B cell (primary cell): ENCODE results near the gene ABI3BP. TPM values are rescaled to one million over a fixed set of nuclear protein-coding genes. Genes with fewer than 3 reads are reported as not detected.

Experiments
- ATAC-seq: fragments of 200-7000 bp; cut with Tn5 transposase; one replicate; pipeline ENCODE4 v1.10.0; 2021; ENCODE audit warnings: low read depth, mild to moderate bottlenecking, moderate number of reproducible peaks, moderate library complexity
- CTCF ChIA-PET: fragments of 350-600 bp; sonication (Branson Sonifier 250); formaldehyde crosslinking; loops from one replicate; lab custom pipeline; 2021; ENCODE audit warnings: antibody characterized with exemption, inconsistent platforms; lab: Charles Lee
- POLR2A ChIA-PET: fragments of 350-600 bp; sonication (Branson Sonifier 250); formaldehyde crosslinking; loops from one replicate; lab custom pipeline; 2021; ENCODE audit warnings: antibody characterized with exemption; lab: Charles Lee
- DNase-seq: peaks from one replicate; pipeline ENCODE4 v3.0.0; 2013
- H2AFZ ChIP-seq: 2 replicates; pipeline ENCODE4 v1.6.1; 2012; ENCODE audit warnings: mild to moderate bottlenecking, low read depth, low read length; ENCODE audit not compliant: insufficient read depth, poor library complexity, severe bottlenecking
- H3K27ac ChIP-seq, 2 donors: 1 replicate in 1 of 2; 2 replicates in 1 of 2; pipeline ENCODE4 v1.5.1; 2012 to 2013; ENCODE audit warnings: low read length in 2 of 2, mild to moderate bottlenecking in 2 of 2, moderate library complexity in 1 of 2
- H3K27me3 ChIP-seq, 4 experiments: fragments of 200-600 bp in 1 of 4; sonication (generic) in 1 of 4; replicated peaks in 1 of 4; 1 replicate in 2 of 4; 2 replicates in 2 of 4; pipeline versions ENCODE4 v1.6.1 to v1.7.0; 2013 to 2016; ENCODE audit warnings: low read length in 3 of 4, mild to moderate bottlenecking in 2 of 4, mixed read lengths in 1 of 4, moderate library complexity in 1 of 4; ENCODE audit not compliant: insufficient read depth in 4 of 4, control insufficient read depth in 3 of 4; ENCODE audit errors: control extremely low read depth in 1 of 4
- H3K36me3 ChIP-seq, 2 experiments: replicated peaks in 1 of 2; 1 replicate in 1 of 2; 2 replicates in 1 of 2; pipeline versions ENCODE4 v1.6.1 to v1.7.1; 2013; ENCODE audit warnings: low read length in 1 of 2; ENCODE audit not compliant: insufficient read depth in 2 of 2, control insufficient read depth in 1 of 2; ENCODE audit errors: control extremely low read depth in 1 of 2, extremely low read depth in 1 of 2
- H3K4me1 ChIP-seq, 2 donors: fragments of 200-600 bp in 1 of 2; sonication (generic) in 1 of 2; 1 replicate in 1 of 2; 2 replicates in 1 of 2; pipeline versions ENCODE4 v1.5.1 to v1.6.1; 2013 to 2017; ENCODE audit warnings: low read length in 2 of 2; ENCODE audit not compliant: control insufficient read depth in 2 of 2, insufficient read depth in 2 of 2
- H3K4me2 ChIP-seq: replicated peaks from 2 replicates; pipeline ENCODE3; 2012; ENCODE audit warnings: mild to moderate bottlenecking, low read depth, low read length; ENCODE audit not compliant: poor library complexity, severe bottlenecking
- H3K4me3 ChIP-seq, 5 experiments: fragments of 200-600 bp in 1 of 5; sonication (generic) in 1 of 5; 1 replicate in 3 of 5; 2 replicates in 2 of 5; pipeline versions ENCODE4 v1.5.1 to v1.7.0; 2011 to 2016; ENCODE audit warnings: low read length in 4 of 5, mild to moderate bottlenecking in 4 of 5, low read depth in 2 of 5, control low read depth in 1 of 5, moderate library complexity in 1 of 5; ENCODE audit not compliant: insufficient read depth in 1 of 5; ENCODE audit errors: control extremely low read depth in 1 of 5, extremely low read depth in 1 of 5
- H3K79me2 ChIP-seq: fragments of 200-600 bp; sonication (generic); one replicate; pipeline ENCODE4 v1.6.0; 2016; ENCODE audit warnings: low read length; ENCODE audit not compliant: control insufficient read depth, insufficient read depth
- H3K9ac ChIP-seq: fragments of 200-600 bp; sonication (generic); 2 replicates; pipeline ENCODE4 v1.6.1; 2017; ENCODE audit warnings: mild to moderate bottlenecking, low read length, moderate library complexity
- H3K9me3 ChIP-seq, 3 donors: one replicate each; pipeline versions ENCODE4 v1.6.1 to v1.7.1; 2013; ENCODE audit warnings: low read length in 2 of 3; ENCODE audit not compliant: control insufficient read depth in 2 of 3, insufficient read depth in 1 of 3; ENCODE audit errors: control extremely low read depth in 1 of 3
- H4K20me1 ChIP-seq: 2 replicates; pipeline ENCODE4 v1.6.0; 2012; ENCODE audit warnings: mild to moderate bottlenecking, low read length; ENCODE audit not compliant: insufficient read depth, control insufficient read depth, poor library complexity, severe bottlenecking
- H3K27ac Mint-ChIP-seq: one replicate; pipeline ENCODE4 v1.8.0; 2021; ENCODE audit warnings: mixed read lengths
- H3K27me3 Mint-ChIP-seq: one replicate; pipeline ENCODE4 v1.8.0; 2021; ENCODE audit warnings: mixed read lengths
- H3K4me1 Mint-ChIP-seq: one replicate; pipeline ENCODE4 v1.8.0; 2021; ENCODE audit warnings: mixed read lengths
- H3K4me3 Mint-ChIP-seq: one replicate; pipeline ENCODE4 v1.8.0; 2021; ENCODE audit warnings: mixed read lengths
- H3K9me3 Mint-ChIP-seq: one replicate; pipeline ENCODE4 v1.8.0; 2022; ENCODE audit warnings: mixed read lengths; ENCODE audit not compliant: insufficient read depth
- CTCF ChIP-seq: fragments of 200-600 bp; IDR thresholded peaks from one replicate; pipeline ENCODE4 v1.8.0; 2022; ENCODE audit warnings: antibody characterized with exemption, mild to moderate bottlenecking
- EZH2 ChIP-seq: IDR thresholded peaks from 2 replicates; pipeline ENCODE4 v1.6.1; 2012; ENCODE audit warnings: borderline replicate concordance, low read depth, mild to moderate bottlenecking, moderate library complexity, low read length; ENCODE audit not compliant: insufficient read depth, poor library complexity, severe bottlenecking
- WGBS: methylation state at CpG from one replicate; pipeline ENCODE4 v1.1.5; 2013; ENCODE audit warnings: missing lambda C conversion rate; ENCODE audit not compliant: insufficient coverage; 5-methylcytosine and 5-hydroxymethylcytosine counted together
- intact Hi-C: fragments of 100-400 bp; cut with micrococcal nuclease; formaldehyde crosslinking; loops from one replicate; pipeline ENCODE4 v1.10.0; 2022
- polyA plus RNA-seq: library from polyadenylated mRNA; depleted of rRNA; stranded (reverse); fragments of >200 nt; gene quantifications from 2 replicates; pipeline ENCODE4 v1.2.3, GENCODE V29; 2012
- total RNA-seq, 2 donors: library from RNA; stranded (reverse); fragments of 120-200 nt in 1 of 2; gene quantifications; 1 replicate in 1 of 2; 2 replicates in 1 of 2; pipeline versions ENCODE4 v1.2.3 to v1.2.4, GENCODE V29; 2013 to 2022

ABI3BP gene
- total and polyA plus RNA-seq, 2 donors (not counting 1 experiment from before 2014, with no cell fraction given) = not detected

- H4K20me1 ChIP-seq = no peaks in the 10 kb centered on the region
- 88% methylated on average over 6 of the region's 6 CpGs for WGBS
- intact Hi-C loops = no loop called here
- H3K4me1 ChIP-seq = no peaks in the 10 kb centered on the region
- H3K27me3 ChIP-seq = no peaks in the 10 kb centered on the region
- ATAC-seq (no peak), DNase-seq (no peak)
- POLR2A ChIA-PET = no interaction called here
- CTCF ChIA-PET = no interaction called here
- H3K9me3 Mint-ChIP-seq = no peaks in the 10 kb centered on the region
- no peak overlapping the region for H3K9ac ChIP-seq
- H3K79me2 ChIP-seq = no peaks in the 10 kb centered on the region
- no peak overlapping the region for H3K27ac ChIP-seq
- H3K36me3 ChIP-seq = no peaks in the 10 kb centered on the region
- TF ChIP-seq EZH2 (no peak), CTCF (no peak)
- no peak overlapping the region for H3K4me2 ChIP-seq
- no peak overlapping the region for H3K4me3 ChIP-seq
- H3K4me3 Mint-ChIP-seq = no peak overlapping the region
- no peak overlapping the region for H2AFZ ChIP-seq
- H3K27me3 Mint-ChIP-seq = no peaks in the 10 kb centered on the region
- no peaks in the 10 kb centered on the region for H3K4me1 Mint-ChIP-seq
- H3K9me3 ChIP-seq = no peaks in the 10 kb centered on the region
- no peak overlapping the region for H3K27ac Mint-ChIP-seq
These were observed 22.7 kb downstream of the ABI3BP start for GRCh38 chr3:100970477-100970990.

GRCh38 chr3:100968932-100969906, 24.0 kb downstream of the ABI3BP start:
- no peak for ATAC-seq
- Mint-ChIP-seq H3K27me3 (no peaks in the 10 kb centered on the region), H3K4me3 (no peak overlapping the region), H3K27ac (no peak overlapping the region), H3K4me1 (no peaks in the 10 kb centered on the region), H3K9me3 (no peaks in the 10 kb centered on the region)
- TF ChIP-seq EZH2 = no peak
- TF ChIP-seq CTCF = no peak
- no peaks in the 10 kb centered on the region for H3K9me3 ChIP-seq
- H3K4me3 ChIP-seq = no peak overlapping the region
- no peaks in the 10 kb centered on the region for H3K27me3 ChIP-seq
- 100% methylated on average over 1 of the region's 6 CpGs for WGBS
- no peak for DNase-seq
- H3K4me1 ChIP-seq = no peaks in the 10 kb centered on the region
- no peaks in the 10 kb centered on the region for H4K20me1 ChIP-seq
- intact Hi-C loops = no loop called here
- ChIA-PET POLR2A (no interaction called here), CTCF (no interaction called here)
- no peak overlapping the region for H3K4me2 ChIP-seq
- no peaks in the 10 kb centered on the region for H3K36me3 ChIP-seq
- H2AFZ ChIP-seq = no peak overlapping the region
- H3K9ac ChIP-seq = no peak overlapping the region
- no peak overlapping the region for H3K27ac ChIP-seq
- H3K79me2 ChIP-seq = no peaks in the 10 kb centered on the region
